Peyer's patch (tissue), 4 donors: ENCODE data around the gene SLC11A2.

Source experiments
- CTCF ChIP-seq, 6 experiments: fragments of 450-650 bp in 4 of 6; fragments of 200-600 bp in 2 of 6; sonication (generic) in 1 of 6; IDR thresholded peaks; one replicate each; pipeline ENCODE4 v1.5.1; 2017 to 2019; ENCODE audit warnings: antibody characterized with exemption in 6 of 6, mild to moderate bottlenecking in 3 of 6, moderate library complexity in 1 of 6
- POLR2A ChIP-seq, 2 donors: fragments of 450-650 bp; IDR thresholded peaks; one replicate each; pipeline ENCODE4 v1.5.1; 2017; ENCODE audit warnings: antibody characterized with exemption in 2 of 2, mild to moderate bottlenecking in 2 of 2, moderate library complexity in 2 of 2

- no peak for TF ChIP-seq CTCF (IDR thresholded peaks at IDR 0.05)
- TF ChIP-seq POLR2A (IDR thresholded peaks at IDR 0.05) = no peak
Measured at GRCh38 chr12:51067229-51067628, 41.0 kb upstream of the SLC11A2 start.
